Psoas muscle (tissue), 8 donors: Measurements from ENCODE around the gene OR5K2. TPM values are rescaled to one million over a fixed set of nuclear protein-coding genes. Genes with fewer than 3 reads are reported as not detected.

ENCODE experiments used
- ATAC-seq, 4 donors: fragments of 200-7000 bp; cut with Tn5 transposase; one replicate each; pipeline ENCODE4 v1.9.1; 2020; ENCODE audit warnings: moderate library complexity in 3 of 4, mild to moderate bottlenecking in 2 of 4
- DNase-seq, 2 donors: peaks; one replicate each; pipeline ENCODE4 v3.0.0-alpha.2; 2020
- H3K27ac ChIP-seq: fragments of 200-600 bp; one replicate; pipeline ENCODE4 v1.8.0; 2022
- H3K27me3 ChIP-seq, 3 donors: fragments of 200-600 bp in 1 of 3; one replicate each; pipeline versions ENCODE4 v1.6.1 to v1.8.0; 2013 to 2022; ENCODE audit warnings: low read length in 2 of 3, mild to moderate bottlenecking in 2 of 3, moderate library complexity in 1 of 3; ENCODE audit not compliant: insufficient read depth in 3 of 3
- H3K36me3 ChIP-seq, 2 donors: fragments of 200-600 bp in 1 of 2; one replicate each; pipeline versions ENCODE4 v1.6.1 to v1.8.0; 2013 to 2022; ENCODE audit warnings: low read depth in 1 of 2, mild to moderate bottlenecking in 1 of 2, moderate library complexity in 1 of 2; ENCODE audit not compliant: insufficient read depth in 1 of 2
- H3K4me1 ChIP-seq: fragments of 200-600 bp; one replicate; pipeline ENCODE4 v1.8.0; 2022
- H3K4me3 ChIP-seq: fragments of 200-600 bp; one replicate; pipeline ENCODE4 v1.8.0; 2022; ENCODE audit warnings: mild to moderate bottlenecking
- H3K9me3 ChIP-seq: fragments of 200-600 bp; one replicate; pipeline ENCODE4 v1.8.0; 2022
- WGBS, 3 donors: extraction: QIAGEN DNeasy Blood & Tissue Kit; methylation state at CpG; one replicate each; pipeline versions ENCODE4 v1.1.6 to v1.1.7; 2013; 5-methylcytosine and 5-hydroxymethylcytosine counted together
- intact Hi-C, 2 donors: fragments of 100-400 bp; cut with DNase I; formaldehyde crosslinking; loops; one replicate each; pipeline versions ENCODE4 v1.11.0 to v1.14.2; 2022
- polyA plus RNA-seq, 3 donors: library from polyadenylated mRNA; stranded (reverse); fragments of 200-250 nt; gene quantifications; one replicate each; pipeline ENCODE4 v1.2.3, GENCODE V29; 2013
- total RNA-seq, 4 donors: library from RNA; stranded (reverse); fragmentation: NEBNext Ultra II Directional in 2 of 4; extraction: Animal tissue kit (Norgen Biotek cat#: 25700) in 2 of 4; gene quantifications; one replicate each; pipeline versions ENCODE4 v1.2.1 to v1.2.4, GENCODE V29; 2021 to 2023
- TF ChIP-seq, protein P1 (sequence below): fragments of 200-600 bp; IDR thresholded peaks from one replicate; pipeline ENCODE4 v1.8.0; 2022; ENCODE audit warnings: antibody characterized with exemption
- donor health status: healthy with polysubstance abuse.
- donor health status: DM: no; HTN: no; CAD: no; lungs with moderate emphysema.
- donor health status: Bipolar disorder and iron deficiency.
- donor health status: healthy.
- donor health status: DM: yes; HTN: yes; CAD: no.
- donor health status: DM: no; HTN: no; CAD: no.
- donor health status: DM: no; HTN: no; CAD: no.
- donor health status: DM: yes; HTN: yes; CAD: no.

OR5K2 gene
- total and polyA plus RNA-seq, 7 donors: not detected

DNA sequence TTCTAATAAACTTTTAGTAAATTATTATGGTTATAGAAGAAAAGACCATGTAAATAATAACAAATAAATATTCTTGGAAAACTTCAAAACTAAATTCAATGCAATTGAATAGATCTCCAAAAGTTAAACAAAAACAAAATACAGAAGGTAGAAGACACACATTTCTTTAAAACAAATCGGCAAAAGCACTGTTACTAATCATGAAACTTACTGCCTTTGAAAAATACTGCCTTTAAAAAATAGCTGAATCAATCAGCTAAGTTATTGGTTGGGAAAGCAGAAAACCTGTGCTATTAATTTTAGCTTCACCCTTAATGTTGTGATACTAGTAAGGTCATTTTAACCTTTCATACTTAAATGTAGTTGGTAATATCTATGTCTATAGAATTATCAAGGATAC lies 37.3 kb downstream of the OR5K2 start:
- Histone ChIP-seq H3K4me3 (no peak overlapping the region), H3K27me3 (no peaks in the 10 kb centered on the region), H3K27ac (no peak overlapping the region), H3K4me1 (peaks cover 3% of the 10 kb centered on the region), H3K9me3 (no peaks in the 10 kb centered on the region), H3K36me3 (no peaks in the 10 kb centered on the region)
- DNase-seq (no peak), ATAC-seq (no peak)
- intact Hi-C loops: no loop called here
- 84 to 96% (median 90%) methylated on average over 1 of the region's 1 CpG for WGBS, 3 donors
- TF ChIP-seq, protein P1, sequence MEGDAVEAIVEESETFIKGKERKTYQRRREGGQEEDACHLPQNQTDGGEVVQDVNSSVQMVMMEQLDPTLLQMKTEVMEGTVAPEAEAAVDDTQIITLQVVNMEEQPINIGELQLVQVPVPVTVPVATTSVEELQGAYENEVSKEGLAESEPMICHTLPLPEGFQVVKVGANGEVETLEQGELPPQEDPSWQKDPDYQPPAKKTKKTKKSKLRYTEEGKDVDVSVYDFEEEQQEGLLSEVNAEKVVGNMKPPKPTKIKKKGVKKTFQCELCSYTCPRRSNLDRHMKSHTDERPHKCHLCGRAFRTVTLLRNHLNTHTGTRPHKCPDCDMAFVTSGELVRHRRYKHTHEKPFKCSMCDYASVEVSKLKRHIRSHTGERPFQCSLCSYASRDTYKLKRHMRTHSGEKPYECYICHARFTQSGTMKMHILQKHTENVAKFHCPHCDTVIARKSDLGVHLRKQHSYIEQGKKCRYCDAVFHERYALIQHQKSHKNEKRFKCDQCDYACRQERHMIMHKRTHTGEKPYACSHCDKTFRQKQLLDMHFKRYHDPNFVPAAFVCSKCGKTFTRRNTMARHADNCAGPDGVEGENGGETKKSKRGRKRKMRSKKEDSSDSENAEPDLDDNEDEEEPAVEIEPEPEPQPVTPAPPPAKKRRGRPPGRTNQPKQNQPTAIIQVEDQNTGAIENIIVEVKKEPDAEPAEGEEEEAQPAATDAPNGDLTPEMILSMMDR: no peak

DNA sequence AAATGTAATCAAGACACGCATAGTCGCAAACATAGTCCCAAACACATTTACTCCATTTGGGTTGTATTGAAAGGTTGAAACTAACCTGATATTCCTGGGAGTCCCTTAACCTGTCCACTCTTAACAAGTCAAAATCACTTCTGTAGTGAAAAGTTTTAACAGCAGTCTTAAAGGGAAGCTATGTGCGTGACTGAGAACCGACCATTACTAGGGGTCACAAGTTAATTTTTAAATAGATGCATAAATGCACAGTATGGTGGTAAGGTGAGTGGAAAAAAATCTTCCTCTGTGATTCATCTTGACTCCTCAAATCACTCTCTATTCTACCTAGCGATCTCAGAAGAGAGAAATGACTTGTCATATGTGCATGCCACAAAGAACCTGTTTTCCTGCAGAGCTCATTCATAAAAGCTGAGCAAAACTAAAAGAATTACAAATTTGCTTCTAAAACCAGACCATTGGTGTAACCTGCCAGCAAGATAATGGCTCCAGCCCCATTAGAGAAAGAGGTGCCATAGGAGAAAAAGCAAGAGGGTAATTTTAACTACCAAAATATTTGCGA lies 39.1 kb downstream of the OR5K2 start:
- WGBS, 3 donors: 82 to 91% (median 89%) methylated on average over 6 of the region's 6 CpGs
- ATAC-seq: no peak
- H3K4me3 ChIP-seq: no peak overlapping the region
- no peaks in the 10 kb centered on the region for H3K27me3 ChIP-seq
- no peaks in the 10 kb centered on the region for H3K36me3 ChIP-seq
- no peaks in the 10 kb centered on the region for H3K9me3 ChIP-seq
- intact Hi-C loops: no loop called here
- no peak overlapping the region for H3K27ac ChIP-seq
- TF ChIP-seq, protein P1: no peak
- no peak for DNase-seq
- H3K4me1 ChIP-seq: no peaks in the 10 kb centered on the region

- no peak overlapping the region for H3K27ac ChIP-seq
- H3K4me1 ChIP-seq: no peaks in the 10 kb centered on the region
- H3K36me3 ChIP-seq: no peaks in the 10 kb centered on the region
- 81 to 84% (median 81%) methylated on average over 3 of the region's 3 CpGs for WGBS, 3 donors
- no peak for DNase-seq
- no peaks in the 10 kb centered on the region for H3K27me3 ChIP-seq
- TF ChIP-seq, protein P1: no peak
- no peak overlapping the region for H3K4me3 ChIP-seq
- no peaks in the 10 kb centered on the region for H3K9me3 ChIP-seq
- intact Hi-C loops: no loop called here
- ATAC-seq: no peak
Measured at GRCh38 chr3:98540346-98540745, 42.9 kb downstream of the OR5K2 start.

DNA sequence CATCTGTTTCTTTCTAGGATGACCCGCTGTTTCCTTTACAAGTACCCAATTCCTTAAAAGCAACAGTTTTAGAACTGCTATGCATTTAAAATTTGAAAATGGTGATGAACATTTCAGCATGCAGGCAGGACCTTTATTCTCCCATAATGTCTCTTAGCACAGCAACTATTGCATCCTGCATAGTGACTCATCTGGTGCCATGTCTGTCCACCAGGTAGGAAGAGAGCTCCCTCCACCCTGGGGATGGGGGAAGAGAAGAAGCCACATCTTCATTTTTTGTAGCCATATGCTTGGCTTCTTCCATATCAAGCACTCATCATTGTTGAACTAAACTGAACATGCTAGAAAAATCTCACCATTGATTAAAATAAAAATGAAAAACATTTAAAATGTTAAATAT lies 44.2 kb downstream of the OR5K2 start:
- Histone ChIP-seq H3K4me1 (no peaks in the 10 kb centered on the region), H3K4me3 (no peak overlapping the region), H3K27ac (no peak overlapping the region), H3K9me3 (no peaks in the 10 kb centered on the region), H3K27me3 (no peaks in the 10 kb centered on the region), H3K36me3 (no peaks in the 10 kb centered on the region)
- intact Hi-C loops: no loop called here
- ATAC-seq: no peak
- WGBS, 3 donors: 94 to 95% (median 94%) methylated on average over 1 of the region's 1 CpG
- TF ChIP-seq, protein P1: no peak
- no peak for DNase-seq

DNA sequence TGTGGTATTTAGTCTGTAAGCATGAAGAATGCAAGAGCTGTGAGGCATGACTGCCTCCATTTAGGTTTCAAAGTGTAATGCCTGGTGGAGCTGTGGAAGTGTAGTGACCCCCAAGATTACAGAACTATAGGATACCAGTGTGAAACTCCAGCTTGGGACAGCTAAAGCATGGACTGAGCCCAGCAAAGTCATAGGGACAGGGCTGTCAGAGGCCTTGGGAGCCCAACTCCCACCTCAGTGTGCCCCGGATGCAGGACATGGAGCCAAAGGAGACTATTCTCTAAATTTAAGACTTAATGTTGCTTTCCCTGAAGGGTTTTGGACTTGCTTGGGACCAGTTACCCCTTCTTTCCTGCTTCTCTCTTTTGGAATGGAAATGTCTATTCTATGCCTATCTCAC lies 45.1 kb downstream of the OR5K2 start:
- WGBS, 3 donors: 87 to 95% (median 89%) methylated on average over 1 of the region's 1 CpG
- H3K27ac ChIP-seq: no peak overlapping the region
- TF ChIP-seq, protein P1: no peak
- DNase-seq (no peak), ATAC-seq (no peak)
- H3K27me3 ChIP-seq: no peaks in the 10 kb centered on the region
- H3K36me3 ChIP-seq: no peaks in the 10 kb centered on the region
- intact Hi-C loops: no loop called here
- no peaks in the 10 kb centered on the region for H3K4me1 ChIP-seq
- no peaks in the 10 kb centered on the region for H3K9me3 ChIP-seq
- no peak overlapping the region for H3K4me3 ChIP-seq
